Measurements from ENCODE around the gene PALS1.
A peak's percentile ranks its signal among the peaks of the same experiment; 100 is the strongest.

PALS1 gene

GRCh38 chr14:67241411-67242167 is at the start of gene PALS1:
Gene PALS1 (plus strand): TSS chr14:67241435. CDS start chr14:67279171, 37,736 bp downstream.
- peak; percentile 28 for DNase-seq

- no peak for DNase-seq
Measured at GRCh38 chr14:67191768-67192290, 49.4 kb upstream of the PALS1 start.

- no peak for DNase-seq
Measured at GRCh38 chr14:67192366-67192765, 48.9 kb upstream of the PALS1 start.

GRCh38 chr14:67195279-67195678 is 46.0 kb upstream of the PALS1 start:
- no peak for DNase-seq

GRCh38 chr14:67199016-67199415 is 42.2 kb upstream of the PALS1 start:
- no peak for DNase-seq

DNA sequence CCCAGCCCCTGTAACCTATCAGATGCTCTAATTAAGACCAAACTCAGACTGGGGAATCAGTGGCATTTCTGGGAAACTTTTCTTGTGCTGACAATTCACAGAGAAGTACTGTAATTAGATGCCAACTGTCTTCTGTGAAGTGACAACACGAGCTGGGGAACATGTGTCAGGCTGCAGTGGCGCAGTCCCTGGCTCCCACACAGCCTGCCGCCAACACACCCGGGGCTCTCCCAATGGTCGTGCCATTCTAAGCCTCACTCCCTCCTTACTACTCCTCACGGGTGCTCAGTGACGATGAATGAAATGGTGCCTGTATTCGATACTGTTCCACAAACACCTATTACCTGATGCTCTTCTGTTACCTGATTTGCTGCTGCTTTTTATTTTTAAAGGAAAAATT is 33.4 kb upstream of the PALS1 start:
- no peak for DNase-seq

GRCh38 chr14:67218126-67218525 is 23.1 kb upstream of the PALS1 start:
- no peak for DNase-seq

DNA sequence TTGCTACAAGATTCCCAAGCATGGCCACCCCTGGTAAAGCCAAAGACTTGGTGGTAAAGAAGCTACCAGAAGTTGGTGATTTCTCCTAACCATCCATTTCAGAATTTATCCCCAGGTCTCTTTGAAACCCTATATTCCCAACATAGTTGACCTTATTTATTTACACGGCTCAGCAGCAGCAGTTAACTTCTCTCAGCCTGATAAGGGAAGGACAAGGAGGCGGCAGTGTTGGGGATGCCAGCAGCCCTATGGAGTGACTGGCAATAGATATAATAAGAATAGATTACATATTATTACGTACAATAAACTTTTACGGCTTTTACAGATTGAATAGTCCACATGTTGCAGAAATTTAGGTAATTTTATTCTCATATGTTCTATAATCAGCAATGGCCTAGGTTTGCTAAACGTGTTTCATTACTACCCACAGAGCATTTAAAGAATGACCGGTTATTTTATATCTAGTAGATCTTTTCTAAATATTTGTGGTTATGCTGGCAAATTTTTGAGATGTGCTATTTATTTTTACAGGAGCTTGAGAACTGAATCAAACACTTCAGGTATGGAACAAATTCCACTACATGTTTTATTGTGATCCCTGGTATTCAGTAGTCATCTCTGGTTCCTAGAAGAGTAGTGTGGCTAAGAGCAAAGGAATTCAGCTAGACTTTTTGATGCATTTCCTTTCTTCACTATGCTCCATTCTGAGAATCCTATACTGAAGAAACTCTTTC is 19.8 kb upstream of the PALS1 start:
- no peak for DNase-seq

DNA sequence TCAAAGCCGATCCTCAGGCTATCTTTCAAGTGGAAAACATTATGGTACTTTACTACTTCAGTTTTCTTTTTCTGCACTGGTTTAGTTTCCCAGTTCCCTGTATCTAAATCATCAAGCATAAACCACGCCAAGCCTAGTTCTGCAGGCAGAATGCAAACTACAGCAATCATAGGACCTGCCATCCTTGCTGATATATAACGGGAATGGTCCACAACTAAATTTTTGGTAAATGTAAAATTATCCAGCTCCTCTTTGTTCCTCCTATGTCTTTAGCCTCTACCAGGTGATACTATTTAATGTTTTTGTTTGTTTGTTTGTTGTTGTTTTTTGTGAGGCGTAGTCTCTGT is 19.3 kb upstream of the PALS1 start:
- no peak for DNase-seq

DNA sequence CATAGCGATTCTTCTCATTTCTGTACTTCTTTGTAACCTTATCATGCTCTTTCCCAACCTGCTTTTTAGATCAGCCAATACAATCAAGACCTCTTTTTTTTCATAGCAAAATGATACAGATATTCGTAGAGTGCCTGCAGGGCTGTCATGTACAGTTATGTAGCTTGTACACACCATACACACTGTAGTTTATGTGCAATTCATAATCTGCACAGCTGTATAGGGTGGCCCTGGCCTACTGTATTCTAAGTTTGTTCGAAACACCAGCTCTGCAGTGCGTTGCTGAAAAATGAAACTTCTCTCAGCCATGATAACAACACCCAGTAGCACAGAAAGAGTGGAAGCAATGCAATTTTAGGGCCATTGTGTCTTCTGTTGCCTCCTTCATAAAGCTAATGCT is 15.7 kb upstream of the PALS1 start:
- DNase-seq = no peak

DNA sequence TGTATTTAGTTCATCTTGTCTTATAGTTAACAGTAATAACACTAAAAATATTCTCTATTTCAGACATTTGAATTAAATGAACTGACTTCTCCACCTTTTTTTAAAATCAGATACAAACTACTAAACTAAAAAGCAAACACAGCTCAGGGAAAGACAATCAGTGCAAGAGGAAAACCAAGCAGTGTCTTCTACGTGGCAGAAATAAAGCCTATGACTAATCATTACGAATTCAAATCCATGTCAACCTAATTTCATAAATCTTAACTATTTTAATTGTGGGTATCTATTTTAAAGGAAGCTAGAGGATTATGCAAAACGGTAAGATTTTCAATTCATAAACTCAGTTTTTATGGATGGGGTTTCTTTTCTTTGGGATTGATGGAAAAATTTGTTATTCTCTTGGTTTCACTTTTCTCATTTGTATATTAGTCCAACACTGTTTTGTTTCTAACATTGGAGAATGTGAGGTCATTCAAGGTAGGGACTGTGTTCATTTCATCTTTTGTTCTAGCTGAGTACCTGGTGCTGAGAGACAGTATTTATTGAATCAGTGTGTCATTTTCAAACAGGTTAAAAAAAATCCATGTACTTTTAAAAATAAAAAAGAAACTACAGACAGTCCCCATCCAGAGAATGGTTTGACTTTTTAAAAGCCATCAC is 12.8 kb upstream of the PALS1 start:
- no peak for DNase-seq

- no peak for DNase-seq
Measured at GRCh38 chr14:67232066-67232465, 9.2 kb upstream of the PALS1 start.

DNA sequence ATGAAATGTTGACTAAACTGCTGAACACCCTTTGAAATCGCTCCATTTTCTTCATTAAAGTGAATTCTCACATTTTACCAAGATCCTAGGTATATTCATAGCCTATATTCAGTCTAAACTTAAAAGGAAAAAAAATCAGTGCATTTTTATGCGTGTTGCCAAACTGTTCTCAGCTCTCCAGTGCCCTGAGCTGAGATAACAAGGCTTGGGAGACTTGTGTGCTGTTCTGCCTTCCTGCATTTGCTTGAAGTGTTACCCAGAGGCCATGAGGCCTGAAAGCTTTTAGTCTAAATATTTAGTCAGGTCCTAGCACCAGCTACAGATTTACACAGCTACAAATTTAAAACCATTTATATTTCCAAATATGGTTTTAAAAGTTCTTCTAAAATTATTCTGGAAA is 8.6 kb upstream of the PALS1 start:
- DNase-seq = no peak

DNA sequence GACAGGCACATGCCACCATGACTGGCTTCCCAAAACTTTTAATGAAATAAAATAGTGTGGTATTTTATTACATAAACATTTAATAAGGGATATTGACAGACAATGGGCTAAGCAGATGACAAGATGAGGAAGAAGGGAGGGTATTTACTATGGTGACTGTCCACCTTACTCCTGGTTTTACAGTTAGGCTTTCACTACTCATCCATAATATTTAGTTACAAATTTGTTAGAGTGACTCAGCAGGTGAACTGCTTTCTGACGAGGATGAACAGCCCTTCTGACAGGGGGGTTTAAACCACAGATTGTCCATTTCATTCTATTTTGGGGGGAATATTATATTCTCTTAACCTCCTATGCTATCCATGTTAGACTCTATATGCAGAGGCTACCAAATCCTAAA is 3.6 kb upstream of the PALS1 start:
- no peak for DNase-seq

DNA sequence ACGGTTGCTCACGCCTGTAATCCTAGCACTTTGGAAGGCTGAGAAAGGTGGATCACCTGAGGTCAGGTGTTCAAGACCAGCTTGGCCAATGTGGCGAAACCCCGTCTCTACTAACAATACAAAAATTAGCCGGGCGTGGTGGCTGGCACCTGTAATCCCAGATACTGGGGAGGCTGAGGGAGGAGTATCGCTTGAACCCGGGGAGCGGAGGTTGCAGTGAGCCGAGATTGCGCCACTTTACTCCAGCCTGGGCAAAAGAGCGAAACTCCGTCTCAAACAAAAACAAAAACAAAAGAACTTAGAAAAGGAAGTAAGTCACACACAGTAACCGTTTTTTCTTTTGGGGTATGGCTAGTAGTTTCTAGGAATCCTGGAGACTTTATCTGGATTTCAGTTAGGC is 1.7 kb upstream of the PALS1 start:
- no peak for DNase-seq

DNA sequence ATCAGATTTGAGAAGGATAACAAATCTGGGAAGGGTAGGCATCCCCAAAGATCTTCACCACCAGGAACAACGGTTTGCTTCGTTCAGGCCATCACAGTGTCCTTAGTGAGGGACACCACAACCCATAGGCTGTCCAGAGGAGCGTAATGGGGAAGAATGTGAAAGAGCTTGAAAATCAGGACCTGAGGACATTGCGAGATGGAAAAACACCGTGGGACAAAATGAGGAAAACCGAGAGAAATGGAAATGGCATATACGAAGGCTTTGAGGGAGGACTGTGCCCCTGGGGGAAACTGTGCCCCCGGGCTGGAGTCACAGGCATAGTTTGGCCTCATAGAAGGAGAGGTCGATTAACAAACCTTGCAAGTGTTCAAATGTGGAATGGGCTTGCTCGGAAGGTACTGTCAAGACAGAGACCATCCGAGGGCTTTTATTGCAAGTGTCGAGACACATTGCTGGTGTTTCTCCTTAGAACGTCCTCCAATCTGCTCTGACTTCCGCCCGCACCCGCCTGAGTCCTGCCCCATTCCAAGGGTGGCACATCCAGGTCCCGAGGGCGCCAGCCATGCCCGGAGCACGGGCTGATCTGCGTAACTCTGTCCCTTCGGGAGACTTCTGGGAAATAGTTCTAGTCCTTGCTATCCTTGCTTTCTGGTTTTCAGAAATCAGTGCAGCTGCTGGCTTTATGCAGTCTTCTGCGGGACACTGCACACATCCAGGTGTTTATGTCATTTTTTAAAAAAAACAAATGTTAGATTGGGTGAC is 885 bp upstream of the PALS1 start:
- DNase-seq = peak; percentile 47

GRCh38 chr14:67240978-67241410 is 241 bp upstream of the PALS1 start:
- peak; percentile 93 for DNase-seq

- DNase-seq = no peak
Measured at GRCh38 chr14:67242168-67242420, 859 bp downstream of the PALS1 start.

DNA sequence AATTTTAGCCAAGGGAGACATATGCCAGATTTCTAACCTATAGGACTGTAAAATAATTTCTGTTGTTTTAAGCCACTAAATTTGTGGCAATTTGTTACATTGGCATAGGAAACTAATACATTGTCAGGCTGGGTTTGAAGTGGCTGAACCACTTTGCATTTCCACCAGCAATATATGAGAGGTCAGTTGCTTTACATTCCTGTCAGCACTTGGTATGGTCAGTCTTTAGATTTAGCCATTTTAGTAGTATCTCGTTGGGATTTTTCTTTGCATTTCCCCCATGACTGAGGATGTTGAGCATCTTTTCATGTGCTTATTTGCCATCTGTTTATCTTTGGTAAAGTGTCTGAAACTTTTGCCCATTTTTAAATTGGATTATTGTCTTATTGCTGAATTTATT is 3.9 kb downstream of the PALS1 start:
- DNase-seq = no peak

GRCh38 chr14:67251573-67252226 is 10.5 kb downstream of the PALS1 start:
- DNase-seq = no peak

GRCh38 chr14:67253076-67253635 is 11.9 kb downstream of the PALS1 start:
- no peak for DNase-seq

DNA sequence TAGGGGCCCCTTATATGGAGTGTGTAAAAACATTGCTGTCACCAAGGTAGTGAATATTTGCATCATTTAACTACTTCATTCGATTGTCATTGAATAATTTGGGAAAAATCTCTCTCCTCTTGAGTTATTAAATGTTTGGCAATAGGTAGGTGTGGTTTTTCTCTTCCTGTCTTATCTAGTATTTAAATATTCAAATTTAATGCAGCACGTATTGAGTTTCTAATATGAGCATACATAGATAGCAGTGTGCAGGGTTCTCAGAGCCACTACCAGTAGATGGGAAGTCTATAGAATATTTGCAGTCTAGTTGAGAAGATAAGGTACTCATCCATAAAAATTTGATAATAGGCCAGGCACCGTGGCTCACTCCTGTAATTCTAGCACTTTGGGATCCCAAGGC is 16.7 kb downstream of the PALS1 start:
- DNase-seq = no peak

Measured in NCI-H1694 (cell line).